GM20000 (cell line): Measurements from ENCODE around the gene TP53BP1.
A peak's percentile ranks its signal among the peaks of the same experiment; 100 is the strongest.

Experiments used
- DNase-seq: peaks from one replicate; pipeline ENCODE4 v3.0.0; 2012; ENCODE audit warnings: low spot score
- CTCF ChIP-seq: IDR thresholded peaks from 2 replicates; pipeline ENCODE4 v1.5.1; 2012; ENCODE audit warnings: mild to moderate bottlenecking, control low read depth; ENCODE audit errors: extremely low read depth, missing control alignments

Gene TP53BP1

GRCh38 chr15:43483297-43484128, 9.4 kb downstream of the TP53BP1 start:
- DNase-seq, result no peak
- peak; percentile 31 for TF ChIP-seq CTCF

GRCh38 chr15:43473885-43474284, 19.1 kb downstream of the TP53BP1 start:
- TF ChIP-seq CTCF, result no peak
- no peak for DNase-seq

DNA sequence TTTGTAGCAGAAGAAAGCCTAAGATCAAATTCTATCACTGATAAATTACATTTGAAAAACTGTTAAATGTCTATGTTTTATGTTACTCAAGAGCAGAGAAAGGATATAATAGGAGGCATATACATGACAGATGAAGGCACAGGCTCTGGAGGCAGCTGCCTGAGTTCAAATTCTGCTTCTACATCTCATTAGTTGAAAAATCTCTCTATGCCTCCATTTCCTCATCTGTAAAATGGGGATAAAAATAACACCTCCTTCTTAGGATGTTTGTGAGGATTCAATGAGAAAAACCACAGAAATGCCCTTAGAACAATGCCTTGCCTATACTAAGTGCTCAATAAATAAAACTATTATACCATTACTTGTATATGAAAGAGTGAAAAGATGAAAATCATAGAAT, 21.0 kb downstream of the TP53BP1 start:
- TF ChIP-seq CTCF, result no peak
- DNase-seq, result no peak

DNA sequence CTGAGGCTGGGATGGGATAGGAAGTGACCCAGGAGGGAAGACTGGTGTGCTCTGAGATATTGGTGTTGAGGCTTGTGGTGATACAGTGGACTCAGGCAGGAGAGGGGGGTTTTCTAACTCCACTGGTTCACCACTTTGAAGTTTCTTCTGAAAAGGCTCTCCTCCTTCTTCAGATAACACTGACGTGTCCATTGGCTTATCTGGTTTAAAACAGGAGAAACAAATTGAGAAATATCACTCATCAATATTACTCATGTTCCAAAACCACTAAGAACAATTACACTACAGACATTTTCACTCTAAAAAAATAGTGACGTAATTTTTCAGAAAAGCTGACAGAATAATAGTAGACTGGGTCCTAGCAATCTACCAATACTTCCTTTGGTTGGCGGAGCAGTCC, 23.1 kb downstream of the TP53BP1 start:
- DNase-seq, result no peak
- no peak for TF ChIP-seq CTCF

- TF ChIP-seq CTCF, result no peak
- DNase-seq, result no peak
Measured at GRCh38 chr15:43465100-43465499, 27.9 kb downstream of the TP53BP1 start.

DNA sequence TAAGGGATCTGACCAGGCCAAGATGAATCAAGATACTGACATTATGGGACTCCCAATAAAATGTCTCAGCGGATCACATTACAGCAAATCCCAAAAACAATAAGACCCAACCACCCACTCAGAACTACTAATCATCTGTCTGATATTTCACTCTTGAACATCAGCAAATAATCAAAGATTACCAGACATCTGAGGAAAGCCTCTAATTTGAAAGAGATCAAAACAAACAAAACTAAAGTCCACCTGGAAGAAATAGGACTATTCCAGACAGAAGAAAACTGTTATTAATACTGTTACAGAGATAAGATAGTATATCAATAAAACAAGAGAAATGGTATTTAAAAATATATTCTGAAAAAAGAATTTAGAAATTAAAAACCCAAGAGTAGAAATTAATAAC, 29.0 kb downstream of the TP53BP1 start:
- TF ChIP-seq CTCF, result no peak
- DNase-seq, result no peak

- no peak for DNase-seq
- no peak for TF ChIP-seq CTCF
Measured at GRCh38 chr15:43463507-43463906, 29.4 kb downstream of the TP53BP1 start.
